GM19193 (cell line): Measurements from ENCODE around the gene ILDR1.

ENCODE experiments used
- POLR2A ChIP-seq: IDR thresholded peaks from 4 replicates; pipeline ENCODE4 v1.6.1; 2011; ENCODE audit not compliant: insufficient read depth, insufficient read length; ENCODE audit errors: extremely low read depth

Gene ILDR1

GRCh38 chr3:122021811-122022401 is at the start of gene ILDR1:
Gene ILDR1 (minus strand): TSS chr3:122022247. CDS start chr3:122022077, 170 bp downstream.
- peak; percentile 46 for TF ChIP-seq POLR2A

DNA sequence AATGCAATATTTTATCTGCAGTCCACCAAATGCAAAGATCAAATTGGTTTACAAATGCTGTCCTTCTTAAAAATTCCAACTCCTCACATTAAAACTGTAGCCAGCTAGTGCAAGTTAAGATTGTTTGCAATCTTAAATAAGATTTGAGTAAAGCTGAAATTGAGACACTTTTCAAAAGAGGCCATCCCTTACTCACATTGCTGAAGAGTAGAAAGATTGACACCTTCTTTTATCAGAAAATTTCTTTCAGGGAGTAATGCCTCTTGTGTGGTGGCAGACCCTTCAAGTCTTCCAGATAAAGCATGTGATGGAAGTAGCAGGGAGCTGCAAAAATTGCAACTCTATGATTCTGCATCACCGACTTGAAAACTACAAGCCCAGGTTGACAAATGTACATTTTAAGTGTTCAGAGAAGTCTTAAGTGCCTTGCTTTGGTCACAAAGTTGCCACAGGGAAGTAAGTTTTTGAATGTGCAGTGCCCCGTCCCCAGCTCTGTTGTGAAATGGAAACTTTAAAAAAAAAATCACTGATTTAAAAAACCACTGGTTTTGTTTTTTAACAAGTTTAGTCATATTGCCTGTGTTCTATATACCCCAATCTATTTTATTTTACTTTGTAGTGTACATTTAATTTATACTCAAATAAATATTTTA is 45.7 kb upstream of the ILDR1 start:
- TF ChIP-seq POLR2A = no peak

DNA sequence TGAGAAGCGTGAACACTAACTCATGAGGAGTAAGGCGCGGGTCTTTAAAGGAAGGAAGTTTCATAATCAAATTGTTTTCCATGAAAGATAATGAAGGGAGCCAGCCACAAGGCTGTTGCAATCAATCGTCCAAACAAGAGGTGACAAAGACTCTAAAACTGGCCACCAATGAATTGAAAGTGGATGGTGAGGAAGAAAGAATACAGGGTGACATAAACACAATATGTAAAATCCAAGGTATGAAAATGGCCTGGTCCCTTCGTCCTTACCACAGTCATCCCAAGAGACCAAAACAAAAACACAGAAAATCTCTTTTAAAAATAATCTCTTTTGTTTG is 45.1 kb upstream of the ILDR1 start:
- no peak for TF ChIP-seq POLR2A

DNA sequence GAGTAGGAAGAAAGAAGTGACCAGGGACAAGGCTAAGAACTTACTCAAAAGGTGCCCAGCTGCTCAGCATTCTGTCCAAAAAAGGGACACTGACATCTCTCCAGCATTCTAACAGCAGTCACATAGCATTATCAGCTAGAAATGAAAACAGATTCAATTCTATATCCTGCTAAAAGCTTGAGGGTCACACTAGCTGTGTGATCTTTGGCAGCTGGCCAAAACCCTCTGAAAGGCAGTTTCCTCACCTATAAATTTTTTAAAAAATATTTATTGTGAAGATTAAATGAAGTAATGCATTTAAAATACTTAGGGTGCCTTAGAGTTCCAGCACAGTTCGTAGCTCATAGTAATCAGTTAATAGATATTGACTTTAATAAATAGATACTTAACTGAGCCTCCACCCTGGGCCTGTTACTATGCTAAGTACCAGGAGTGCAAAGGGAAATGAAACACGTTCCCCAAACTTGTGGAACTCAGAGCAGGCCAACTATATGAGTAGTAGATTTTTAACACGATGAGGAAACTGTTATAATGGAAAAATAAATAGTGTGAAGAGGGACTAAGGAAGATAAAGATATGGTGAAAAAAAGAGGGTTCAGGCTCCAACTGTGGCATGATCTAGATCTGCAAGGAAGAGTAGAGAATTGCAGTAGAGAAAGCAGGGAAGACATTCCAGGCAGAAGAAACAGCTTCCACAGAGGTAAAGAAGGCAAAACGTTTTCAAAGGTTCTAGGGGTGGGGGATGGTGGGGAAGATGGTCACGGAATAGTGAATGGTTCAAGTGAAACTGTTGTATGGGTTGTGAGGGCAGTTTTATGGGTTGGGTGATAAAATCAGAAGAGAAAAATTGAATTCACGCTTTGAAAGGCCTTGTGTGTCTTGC is 44.5 kb upstream of the ILDR1 start:
- no peak for TF ChIP-seq POLR2A

DNA sequence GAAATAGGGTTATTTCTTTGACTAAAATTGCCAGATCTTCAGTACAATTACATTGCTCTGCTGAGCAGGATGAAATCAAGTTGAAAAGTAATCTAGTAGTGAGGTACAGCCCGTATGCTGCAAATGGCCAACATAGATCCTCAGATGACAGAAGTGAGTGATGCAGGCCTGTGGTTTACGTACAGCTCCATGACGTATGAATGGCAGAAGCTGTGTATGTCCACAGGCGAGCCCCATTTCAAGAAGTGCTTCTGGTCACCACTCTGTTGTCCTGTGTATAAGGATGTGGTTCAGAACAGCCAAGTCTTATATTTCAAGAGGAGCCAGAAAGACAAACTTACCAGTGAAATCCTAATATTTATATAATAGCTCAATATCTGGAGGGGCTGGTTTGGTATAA is 42.3 kb upstream of the ILDR1 start:
- no peak for TF ChIP-seq POLR2A

DNA sequence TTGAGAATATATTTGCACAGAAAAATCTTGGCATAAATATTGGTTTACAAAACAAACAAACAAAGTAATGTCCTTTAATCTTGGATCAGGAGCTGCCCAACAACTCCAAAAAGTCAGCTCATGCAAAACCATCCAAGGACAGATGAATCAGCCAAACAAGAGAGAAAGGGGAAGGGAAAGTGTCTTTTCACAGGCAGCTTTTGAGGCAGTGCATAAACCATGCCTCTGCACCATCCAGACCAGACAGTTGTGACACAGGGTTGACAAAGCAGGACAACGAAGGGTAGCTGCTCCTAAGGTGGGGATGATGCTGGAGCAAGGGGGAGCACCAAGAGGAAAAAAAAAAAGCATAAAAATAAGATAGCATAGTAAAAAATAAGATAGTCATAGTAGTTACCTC is 41.9 kb upstream of the ILDR1 start:
- TF ChIP-seq POLR2A = no peak

GRCh38 chr3:122060040-122060698 is 38.1 kb upstream of the ILDR1 start:
- no peak for TF ChIP-seq POLR2A

- no peak for TF ChIP-seq POLR2A
These were observed 36.2 kb upstream of the ILDR1 start for GRCh38 chr3:122058294-122058693.

- no peak for TF ChIP-seq POLR2A
These were observed 35.6 kb upstream of the ILDR1 start for GRCh38 chr3:122057671-122058070.

GRCh38 chr3:122055215-122055614 is 33.2 kb upstream of the ILDR1 start, which contains the start of gene CD86:
Gene CD86 (plus strand): TSS chr3:122055362. CDS start chr3:122055490, 128 bp downstream.
- TF ChIP-seq POLR2A = peak; percentile 53

DNA sequence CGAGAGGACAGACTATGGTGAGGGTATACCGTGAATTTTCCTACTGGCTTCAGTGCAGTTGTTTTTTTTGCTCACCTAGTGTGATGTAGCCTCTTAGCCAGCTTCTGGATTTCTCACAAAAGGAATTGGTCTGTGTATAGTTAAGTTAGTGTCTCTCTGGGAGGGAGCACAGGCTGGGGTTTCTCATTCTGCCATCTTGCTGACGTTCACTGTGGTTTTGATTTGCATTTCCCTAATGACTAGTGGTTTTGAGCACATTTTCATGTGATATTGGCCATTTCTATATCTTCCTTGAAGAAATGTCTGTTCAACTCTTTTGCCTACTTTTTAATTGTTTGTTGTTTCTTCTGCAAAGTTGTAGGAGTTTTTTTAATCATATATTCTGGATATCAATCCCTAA is 30.9 kb upstream of the ILDR1 start:
- TF ChIP-seq POLR2A = no peak

GRCh38 chr3:122033023-122033422 is 11.0 kb upstream of the ILDR1 start:
- TF ChIP-seq POLR2A = no peak

DNA sequence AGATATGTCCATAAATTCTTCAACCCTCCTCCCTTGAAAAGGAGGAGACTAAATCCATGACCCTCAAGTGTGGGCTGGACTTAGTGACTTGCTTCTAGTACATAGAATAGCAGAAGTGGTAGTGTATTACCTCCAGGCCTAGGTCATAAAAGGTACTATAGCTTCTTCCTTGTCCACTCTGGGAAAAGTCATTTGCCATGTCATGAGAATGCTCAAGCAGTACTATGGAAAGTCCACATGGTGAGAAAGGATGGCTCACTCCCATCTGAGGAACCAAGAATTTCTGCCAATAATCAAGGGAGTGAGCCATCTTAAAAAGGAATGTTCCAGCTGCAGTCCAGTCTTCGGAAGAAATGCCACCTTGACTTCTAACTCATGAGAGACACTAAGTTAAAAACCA is 10.5 kb upstream of the ILDR1 start:
- TF ChIP-seq POLR2A = no peak

DNA sequence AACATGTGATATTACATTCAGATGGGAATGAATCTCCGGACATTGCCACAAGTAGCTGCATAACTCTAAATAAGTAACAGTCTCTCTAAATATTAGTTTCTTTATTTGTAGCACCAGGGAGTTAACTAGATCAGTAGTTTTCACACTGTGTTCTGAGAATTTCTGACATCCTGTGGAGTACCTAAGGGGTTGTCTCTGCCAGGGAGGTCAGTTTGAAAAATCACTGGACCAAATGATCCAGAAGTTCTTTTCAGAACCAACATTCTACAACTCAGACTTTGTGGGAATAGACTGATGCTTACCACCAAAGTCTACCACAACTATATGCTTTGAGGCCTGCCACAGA is 9.0 kb upstream of the ILDR1 start:
- no peak for TF ChIP-seq POLR2A

DNA sequence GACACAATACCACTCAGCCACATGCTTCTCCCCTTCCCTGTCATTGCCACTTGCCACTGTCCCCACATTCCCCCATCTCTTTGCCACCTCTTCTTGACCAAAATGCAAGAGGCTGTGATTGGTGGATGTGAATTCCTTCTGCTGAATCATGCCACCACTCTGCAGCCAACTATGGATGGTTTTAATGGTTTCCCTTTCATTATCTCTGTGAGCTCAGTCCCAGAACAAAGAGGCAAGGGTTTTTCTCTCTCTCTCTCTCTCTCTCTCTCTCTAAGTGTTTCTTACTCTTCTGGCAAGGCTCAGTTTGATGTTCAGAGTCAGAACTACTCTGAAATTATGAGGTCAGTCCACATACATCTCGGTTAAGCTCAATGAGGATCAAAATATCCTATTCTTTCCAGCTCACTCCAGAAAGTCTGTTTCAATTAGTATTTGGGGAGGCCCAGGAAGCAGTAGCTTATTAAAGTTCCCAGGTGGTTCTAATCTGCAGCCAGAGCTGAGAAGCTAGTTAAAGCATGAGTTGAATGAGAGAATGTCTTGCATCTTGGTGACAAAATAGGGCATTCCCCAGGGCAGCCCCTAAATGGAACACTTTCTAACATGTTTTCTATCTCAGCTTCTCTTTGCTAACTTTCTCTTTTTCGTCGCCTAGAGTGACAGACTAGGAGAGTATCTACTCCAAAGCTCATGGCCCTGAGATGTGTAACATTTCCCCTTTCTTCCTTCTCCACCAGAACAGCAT is 8.5 kb upstream of the ILDR1 start:
- TF ChIP-seq POLR2A = no peak

- no peak for TF ChIP-seq POLR2A
These were observed 3.2 kb upstream of the ILDR1 start for GRCh38 chr3:122025296-122025695.

GRCh38 chr3:122024800-122025199 is 2.8 kb upstream of the ILDR1 start:
- no peak for TF ChIP-seq POLR2A
